NCI-H146 treated with DMSO at 0.1 percent for 48 hours (cell line): ENCODE results near the gene SLK.
A peak's percentile ranks its signal among the peaks of the same experiment; 100 is the strongest.

Experiments
- DNase-seq: peaks from one replicate; lab custom pipeline; 2025; ENCODE audit not compliant: unreplicated experiment; lab: John Stamatoyannopoulos, UW

SLK gene

GRCh38 chr10:104049504-104050250 is 82.7 kb downstream of the SLK start:
- no peak for DNase-seq

GRCh38 chr10:104052431-104052830 is 85.5 kb downstream of the SLK start:
- DNase-seq = no peak

- DNase-seq = no peak
Observed at GRCh38 chr10:104053201-104053600, 86.3 kb downstream of the SLK start.

GRCh38 chr10:104054430-104054829 is 87.5 kb downstream of the SLK start:
- no peak for DNase-seq

GRCh38 chr10:104056619-104057273 is 89.8 kb downstream of the SLK start:
- DNase-seq = no peak

- no peak for DNase-seq
Observed at GRCh38 chr10:104057717-104058116, 90.8 kb downstream of the SLK start.

GRCh38 chr10:104059364-104059763 is 92.4 kb downstream of the SLK start:
- DNase-seq = no peak

- DNase-seq = no peak
Observed at GRCh38 chr10:104061196-104061595, 94.3 kb downstream of the SLK start.

- no peak for DNase-seq
Observed at GRCh38 chr10:104065748-104066147, 98.8 kb downstream of the SLK start.

GRCh38 chr10:104066945-104067344 is 100.0 kb downstream of the SLK start:
- DNase-seq = no peak

GRCh38 chr10:104067525-104067924 is 100.6 kb downstream of the SLK start:
- peak; percentile 66 for DNase-seq

GRCh38 chr10:104069613-104070012 is 102.7 kb downstream of the SLK start:
- no peak for DNase-seq

- no peak for DNase-seq
Observed at GRCh38 chr10:104072786-104073185, 105.8 kb downstream of the SLK start.

GRCh38 chr10:104074505-104074904 is 107.6 kb downstream of the SLK start:
- no peak for DNase-seq

GRCh38 chr10:104076743-104077160 is 109.8 kb downstream of the SLK start:
- DNase-seq = peak; percentile 92

GRCh38 chr10:104077247-104077646 is 110.3 kb downstream of the SLK start:
- DNase-seq = peak; percentile 92

GRCh38 chr10:104077663-104078151 is 110.8 kb downstream of the SLK start:
- no peak for DNase-seq
